Glomerular endothelial cell (primary cell): Measurements from ENCODE around the gene LIPC. TPM values are rescaled to one million over a fixed set of nuclear protein-coding genes. Genes with fewer than 3 reads are reported as not detected.

Experiments used
- DNase-seq: peaks from one replicate; pipeline ENCODE4 v3.0.0-alpha.2; 2011; ENCODE audit warnings: low read depth, low spot score; ENCODE audit errors: extremely low read depth
- total RNA-seq: library from RNA; depleted of rRNA; stranded (reverse); fragments of >200 nt; gene quantifications from 2 replicates; pipeline ENCODE4 v1.2.3, GENCODE V29; 2015

The LIPC gene
- total RNA-seq, 1 donor from 2014 or later = 0.12 TPM

DNA sequence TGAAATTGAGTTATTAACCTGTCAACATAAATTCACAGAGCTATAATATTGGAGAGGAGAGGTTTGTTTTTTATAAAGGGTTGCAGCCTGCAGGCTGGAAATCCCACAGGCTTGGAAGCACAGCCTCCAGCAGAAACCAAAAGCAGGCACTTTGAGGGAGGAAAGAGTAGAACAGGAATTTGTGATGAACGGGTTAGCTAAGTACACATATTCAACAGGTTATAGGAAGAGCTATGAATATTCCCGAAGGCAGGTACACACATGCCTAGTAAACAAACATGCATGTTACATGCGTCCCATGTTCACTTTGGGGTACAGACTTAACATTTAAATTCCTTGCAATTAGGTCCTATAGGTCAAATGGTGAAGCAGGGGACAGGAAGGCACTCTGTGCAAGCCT lies 25.9 kb upstream of the LIPC start:
- DNase-seq = no peak

DNA sequence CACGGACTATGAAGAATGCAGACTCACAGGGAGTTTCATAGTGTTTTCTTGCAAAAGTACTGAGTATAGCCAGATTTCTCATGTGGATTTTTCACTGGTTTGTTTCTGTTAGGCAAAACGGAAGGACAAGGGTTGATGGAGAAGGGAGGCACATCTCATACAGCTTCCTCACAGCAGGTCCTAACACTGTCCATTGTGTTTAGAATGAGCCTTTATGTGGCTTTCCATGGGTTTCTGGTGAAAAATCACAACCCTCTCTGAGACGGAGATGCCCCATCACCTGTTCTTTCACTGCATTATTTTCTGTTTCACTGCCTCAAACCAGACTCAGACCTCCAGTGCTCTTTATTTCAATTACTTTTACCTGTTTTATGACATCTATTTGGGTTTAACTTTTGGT lies 25.0 kb upstream of the LIPC start:
- DNase-seq = no peak

DNA sequence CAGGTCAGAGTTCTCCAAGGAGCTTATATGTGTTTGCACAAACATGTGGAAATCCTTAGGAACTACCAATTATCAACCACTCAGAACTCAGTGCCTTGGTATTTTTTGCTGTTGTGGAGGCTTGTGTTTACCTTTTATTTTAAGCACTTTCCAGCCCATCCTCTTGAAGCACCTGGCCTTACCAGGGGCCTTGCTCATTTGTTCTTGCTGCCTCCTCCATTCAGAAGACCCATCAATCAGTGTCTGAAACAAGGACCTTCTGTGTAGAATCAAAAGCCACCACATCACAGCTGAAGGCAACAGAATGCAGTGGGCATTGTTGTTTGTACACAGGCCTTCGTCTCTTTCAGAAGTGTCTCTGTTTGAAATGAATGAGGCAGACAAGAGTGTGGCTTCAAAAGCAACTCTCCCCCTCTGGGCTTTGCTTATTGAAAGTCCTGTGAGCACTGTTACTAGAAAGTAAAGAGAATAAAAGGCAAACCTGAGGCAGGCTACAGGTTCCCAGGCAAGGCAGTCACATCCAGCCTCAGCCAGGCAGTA lies 24.5 kb upstream of the LIPC start:
- DNase-seq = no peak

DNA sequence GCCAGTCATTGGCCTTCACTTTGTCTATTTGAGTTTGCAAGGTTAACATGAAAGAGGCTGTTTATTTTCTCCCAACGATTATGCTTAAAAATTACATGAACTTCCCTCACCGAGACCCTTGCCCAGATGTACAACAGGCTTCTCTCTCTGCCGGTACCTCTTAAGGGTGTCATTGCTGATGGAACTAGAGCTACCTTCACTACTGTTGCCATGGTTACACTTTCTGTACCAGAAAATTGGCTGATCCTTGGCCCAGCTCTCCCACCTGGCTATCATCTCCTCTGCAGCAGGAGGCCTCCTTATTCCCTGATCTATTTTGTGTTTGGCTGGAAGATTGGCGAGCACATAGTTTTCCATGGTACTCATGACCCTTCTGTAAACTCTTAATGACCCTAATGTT lies 24.0 kb upstream of the LIPC start:
- no peak for DNase-seq

DNA sequence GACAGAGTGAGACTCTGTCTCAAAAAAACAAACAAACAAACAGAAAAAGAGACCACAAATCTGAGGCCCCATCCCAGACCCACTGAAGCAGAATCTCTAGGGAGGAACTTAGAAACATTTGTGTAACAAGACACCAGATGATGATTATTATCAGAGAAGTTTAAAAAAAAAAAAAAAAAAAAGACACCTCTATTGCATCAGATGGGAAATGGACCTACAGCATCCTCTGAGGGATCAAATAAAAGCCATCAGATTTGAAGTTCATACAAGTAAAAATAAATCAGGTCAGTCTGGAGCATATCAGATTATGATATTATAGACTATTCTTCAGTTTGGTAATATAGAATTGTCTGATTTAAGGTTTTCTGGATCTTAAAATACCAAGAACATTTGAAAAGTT lies 21.9 kb upstream of the LIPC start:
- DNase-seq = no peak

DNA sequence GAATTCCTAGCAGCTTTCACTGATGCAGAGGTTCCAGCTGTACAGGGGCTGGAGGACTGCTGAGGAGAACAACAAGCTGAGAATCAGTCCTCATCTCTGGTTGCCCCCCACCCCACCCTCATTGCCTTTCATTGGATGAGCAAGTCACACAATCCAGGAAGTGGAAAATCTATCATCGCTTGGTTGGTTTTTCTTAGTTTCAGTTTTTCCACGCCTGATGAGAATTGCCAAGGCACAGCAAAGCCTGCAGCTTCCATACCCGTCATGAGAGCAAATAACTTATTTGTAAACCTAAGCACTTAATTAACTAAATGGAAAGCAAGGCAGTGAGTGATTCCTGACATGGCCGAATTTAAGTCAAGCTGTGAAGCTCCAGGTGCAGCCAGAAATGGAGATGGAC lies 21.4 kb upstream of the LIPC start:
- DNase-seq = no peak

DNA sequence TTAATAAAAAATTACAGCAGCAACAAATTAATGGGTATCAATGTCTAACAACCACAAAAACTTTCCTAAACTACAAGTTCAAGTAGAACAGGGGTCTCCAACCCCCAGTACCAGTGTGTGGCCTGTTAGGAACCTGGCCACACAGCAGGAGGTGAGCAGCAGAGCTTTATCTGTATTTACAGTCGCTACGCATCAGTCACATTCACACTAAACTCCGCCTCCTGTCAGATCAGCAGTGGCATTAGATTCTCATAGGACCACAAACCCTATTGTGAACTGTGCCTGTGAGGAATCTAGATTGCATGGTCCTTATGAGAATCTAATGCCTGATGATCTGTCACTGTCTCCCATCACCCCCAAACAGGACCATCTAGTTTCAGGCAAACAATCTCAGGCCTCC lies 18.5 kb upstream of the LIPC start:
- DNase-seq = no peak

DNA sequence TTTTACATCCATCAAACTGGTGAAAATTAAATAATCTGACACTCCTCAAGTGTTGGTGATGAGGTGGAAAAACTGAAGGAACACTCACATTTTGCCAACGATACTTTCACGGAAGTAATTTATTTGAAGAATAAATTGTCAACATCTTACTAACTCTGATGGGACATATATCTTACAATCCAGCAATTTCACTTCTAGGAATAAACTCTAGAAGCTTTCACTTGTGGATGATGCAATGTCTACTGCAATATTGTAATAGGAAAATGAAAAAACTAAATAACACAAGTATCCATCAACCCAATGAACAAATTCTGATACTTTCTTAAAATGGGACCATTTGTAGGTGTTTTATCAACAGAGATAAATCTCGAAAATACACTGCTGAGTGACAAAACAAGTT lies 16.2 kb upstream of the LIPC start:
- DNase-seq = no peak

DNA sequence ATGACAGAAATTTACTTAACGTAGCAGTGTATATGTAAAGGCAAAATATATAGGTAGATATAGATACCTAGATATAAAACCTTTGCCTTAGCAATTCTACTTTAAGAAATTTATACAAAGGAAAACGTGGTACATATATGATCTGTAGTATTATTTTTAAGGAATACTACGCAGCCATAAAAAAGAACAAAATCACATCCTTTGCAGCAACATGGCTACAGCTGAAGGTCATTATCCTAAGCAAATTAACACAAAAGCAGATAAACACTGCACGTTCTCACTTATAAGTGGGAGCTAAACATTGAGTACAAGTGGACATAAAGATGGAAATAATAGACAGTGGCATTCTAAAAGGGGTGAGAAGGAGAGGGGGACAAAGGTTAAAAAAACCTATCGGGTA lies 14.8 kb upstream of the LIPC start:
- no peak for DNase-seq

DNA sequence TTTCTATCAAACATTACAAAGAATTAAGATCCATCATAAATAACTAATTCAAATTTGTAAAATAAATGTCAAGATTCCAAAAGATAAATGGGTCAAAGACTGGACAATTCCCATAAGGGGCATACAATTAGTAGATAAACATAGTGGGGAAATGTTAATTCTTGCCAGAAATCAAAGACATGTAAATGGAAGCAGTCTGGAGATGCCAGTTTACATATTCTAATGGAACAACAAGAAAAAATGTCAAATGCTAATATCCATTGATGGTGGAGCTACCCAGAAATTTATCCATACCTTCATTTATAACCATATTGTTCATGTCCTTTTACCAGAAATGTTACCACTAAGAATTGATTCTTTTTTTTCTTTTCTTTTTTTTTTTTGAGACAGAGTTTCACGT lies 13.7 kb upstream of the LIPC start:
- DNase-seq = no peak

DNA sequence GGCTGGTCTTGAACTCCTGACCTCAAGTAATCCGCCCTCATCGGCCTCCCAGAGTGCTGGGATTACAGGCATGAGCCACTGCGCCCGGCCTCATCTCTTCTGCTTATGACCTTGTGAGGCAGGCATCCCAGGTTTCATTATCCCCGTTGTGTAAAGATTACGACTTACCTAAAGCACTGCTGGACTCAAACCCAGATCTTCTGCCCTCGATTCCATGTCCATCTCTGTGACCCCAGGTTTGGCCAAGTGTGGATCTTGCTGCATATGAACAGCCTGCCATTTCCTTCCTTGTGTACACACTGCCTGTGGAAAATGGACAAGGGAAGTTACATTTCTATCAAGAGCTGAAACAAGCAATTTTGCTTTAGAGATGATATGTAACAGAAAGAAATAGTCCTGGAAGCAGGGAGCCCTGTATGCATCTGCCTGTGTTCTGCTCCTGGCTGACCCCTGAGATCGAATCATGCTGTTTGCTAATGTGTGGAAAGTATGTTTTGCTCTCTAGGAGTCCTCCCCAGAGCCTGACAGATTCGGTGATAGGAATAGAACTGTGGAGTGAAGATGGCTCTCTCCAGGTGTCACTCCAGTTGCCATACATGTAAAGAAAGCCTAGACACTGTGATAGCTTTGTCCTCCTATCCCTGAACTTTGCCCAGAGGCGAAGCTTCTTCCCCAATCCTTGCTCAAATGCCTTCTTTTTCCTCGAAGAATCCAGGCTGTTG lies 11.8 kb upstream of the LIPC start:
- no peak for DNase-seq

DNA sequence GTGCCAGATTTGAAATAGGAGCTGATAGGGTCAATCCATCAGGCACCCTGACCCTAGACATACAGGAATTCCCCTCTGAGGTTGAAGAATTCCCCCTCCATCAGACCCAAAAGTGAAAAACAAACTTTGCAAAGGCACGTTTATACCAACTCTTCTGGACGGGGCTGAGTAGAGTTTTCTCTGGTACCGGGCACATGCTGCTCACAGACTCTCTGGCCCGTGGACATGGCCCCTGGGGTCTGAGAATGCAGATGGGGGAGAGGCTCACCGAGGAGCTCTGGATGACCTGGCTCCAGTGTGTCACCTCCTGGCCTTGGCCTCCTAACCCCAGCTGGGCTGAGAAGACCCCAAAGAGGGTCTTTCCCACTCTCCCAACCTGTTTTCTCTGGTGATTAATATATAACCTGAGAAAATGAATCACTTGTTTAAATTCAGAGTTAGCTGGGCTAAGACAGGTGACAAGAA lies 11.2 kb upstream of the LIPC start:
- no peak for DNase-seq

DNA sequence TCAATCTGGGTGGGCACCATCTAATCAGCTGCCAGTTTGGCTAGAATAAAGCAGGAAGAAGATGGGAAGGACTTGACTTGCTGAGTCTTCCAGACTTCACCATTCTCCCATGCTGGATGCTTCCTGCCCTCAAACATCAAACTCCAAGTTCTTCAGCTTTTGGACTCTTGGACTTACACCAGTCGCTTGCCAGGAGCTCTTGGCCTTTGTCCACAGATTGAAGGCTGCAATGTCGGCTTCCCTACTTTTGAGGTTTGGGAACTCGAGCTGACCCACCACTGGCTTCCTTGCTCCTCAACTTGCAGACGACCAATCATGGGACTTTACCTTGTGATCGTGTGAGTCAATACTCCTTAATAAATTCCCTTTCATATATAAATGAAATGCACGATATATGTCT lies 8.6 kb upstream of the LIPC start:
- DNase-seq = no peak

DNA sequence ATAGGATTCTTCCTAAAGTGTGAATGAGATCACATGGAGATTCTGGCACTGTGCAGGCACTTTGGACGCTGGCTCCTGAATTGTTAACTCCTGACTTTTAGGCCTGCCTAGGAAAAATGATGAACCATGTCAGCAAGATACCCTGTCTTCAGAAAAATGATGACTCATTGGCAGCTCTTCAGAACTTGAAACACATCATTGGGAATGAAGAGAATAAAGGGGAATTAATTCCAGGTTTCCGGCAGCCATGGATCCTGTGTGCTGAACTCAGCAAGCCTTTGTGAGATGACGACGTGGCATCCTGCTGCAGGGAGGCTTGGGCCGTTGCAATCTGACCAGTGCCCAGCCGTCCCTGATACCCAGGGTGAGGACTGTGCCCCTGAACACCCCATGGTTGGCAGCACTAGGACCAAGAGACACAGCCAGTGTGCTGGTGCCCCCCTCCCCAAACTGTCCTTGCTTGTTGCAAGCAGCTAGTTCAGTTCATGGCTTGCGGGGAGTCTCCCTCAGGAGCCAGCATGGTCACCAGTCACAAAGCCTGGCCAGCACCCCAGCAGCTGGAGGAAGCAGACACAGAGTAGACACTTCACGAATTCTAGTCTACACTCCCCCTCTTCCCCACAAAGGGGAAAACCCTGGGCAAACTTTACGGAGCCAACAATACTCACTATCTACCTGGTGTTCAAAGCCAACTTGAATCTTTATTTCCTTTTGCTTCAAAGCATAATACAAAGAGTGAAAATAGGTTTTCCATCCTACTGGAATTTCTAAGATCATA lies 7.8 kb upstream of the LIPC start:
- DNase-seq = no peak

DNA sequence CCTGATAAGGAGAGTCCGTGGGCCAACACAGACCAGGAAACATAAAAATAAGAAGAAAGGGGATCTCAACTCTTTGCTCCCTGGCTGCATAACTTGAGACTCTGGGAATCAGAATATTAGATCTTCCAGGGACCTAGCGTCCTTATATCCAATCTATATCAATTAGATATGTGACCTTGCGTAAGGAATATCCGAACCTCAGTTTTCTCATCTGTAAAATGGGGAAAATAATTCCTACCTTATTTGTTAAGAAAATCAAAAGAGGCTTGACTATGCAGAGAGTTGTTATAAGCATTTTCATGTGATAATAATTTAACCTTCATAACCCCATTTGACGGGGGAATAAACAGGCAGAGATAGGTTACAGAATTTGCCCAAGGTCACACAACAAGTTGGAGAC lies 7.1 kb upstream of the LIPC start:
- no peak for DNase-seq

DNA sequence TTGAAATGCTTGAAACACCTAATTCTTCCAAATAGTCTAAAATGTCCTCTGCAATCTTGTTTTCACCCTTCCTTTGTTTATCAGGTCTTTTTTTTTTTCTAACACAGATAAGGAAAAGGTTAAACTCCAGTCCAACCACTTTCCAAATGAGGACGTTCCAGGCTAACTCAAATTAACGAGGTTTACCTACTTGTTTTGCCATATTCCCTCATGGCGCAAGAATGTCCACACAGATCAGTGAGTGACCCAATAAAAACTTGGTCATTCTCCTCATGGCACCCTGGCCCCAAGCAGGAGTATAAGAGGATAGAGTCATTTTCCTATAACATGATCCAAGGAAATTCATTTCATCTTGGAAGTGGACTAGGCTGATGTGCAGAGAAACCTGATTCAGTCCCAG lies 6.6 kb upstream of the LIPC start:
- DNase-seq = no peak

DNA sequence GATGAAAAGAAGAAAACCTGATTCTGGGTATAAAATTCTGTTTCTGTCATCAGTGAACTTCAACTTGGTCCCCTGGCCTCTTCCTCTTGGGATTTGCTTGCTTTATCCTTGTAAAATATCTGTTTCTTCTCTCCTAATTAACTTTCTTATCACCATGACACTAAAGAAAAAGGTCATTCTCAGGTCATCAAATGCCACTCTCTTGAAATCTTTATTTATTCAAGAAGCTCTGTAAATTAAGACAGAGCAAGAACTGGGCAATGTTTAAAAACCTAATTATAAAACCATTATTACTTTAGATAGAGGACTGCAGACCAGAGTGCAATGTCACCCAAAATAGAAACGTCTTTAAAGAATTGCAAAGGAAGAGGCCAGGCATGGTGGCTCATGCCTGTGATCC lies 6.0 kb upstream of the LIPC start:
- no peak for DNase-seq

DNA sequence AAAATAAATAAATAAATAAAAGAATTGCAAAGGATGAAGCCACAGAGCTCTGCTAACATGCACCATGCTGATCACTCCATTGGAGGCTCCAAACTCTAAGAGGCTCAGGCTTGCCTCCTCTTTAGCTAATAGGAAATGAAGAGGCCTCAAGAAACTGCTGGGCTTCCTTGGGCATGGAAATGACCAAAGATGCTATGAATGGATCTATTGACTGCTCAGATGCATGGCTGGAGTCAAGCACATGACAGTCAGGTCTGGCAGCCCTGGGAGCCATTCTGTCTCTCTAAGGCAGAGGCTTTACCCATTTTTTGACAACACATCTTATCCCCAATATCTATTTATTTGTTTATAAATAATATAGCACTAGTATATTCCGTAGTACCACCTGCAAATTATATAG lies 5.3 kb upstream of the LIPC start:
- no peak for DNase-seq

DNA sequence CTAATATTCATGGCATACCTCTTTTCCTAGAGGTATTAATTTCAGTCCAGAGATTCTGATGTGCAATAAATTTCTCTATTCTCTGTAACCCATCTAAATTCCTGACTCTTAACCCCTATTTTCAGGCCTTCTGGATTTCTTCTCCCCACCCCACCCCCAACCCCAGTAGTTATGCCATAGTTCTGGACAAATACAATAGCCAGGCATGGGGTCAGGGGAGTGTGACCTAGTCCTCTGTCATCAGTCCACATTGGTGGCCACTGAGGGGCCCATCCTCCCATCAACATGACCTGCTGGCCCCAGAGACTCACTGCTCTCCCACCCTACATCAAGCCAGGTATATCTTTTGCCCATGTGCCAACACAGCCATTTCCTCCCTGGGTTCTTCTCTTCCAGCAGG lies 3.8 kb upstream of the LIPC start:
- DNase-seq = no peak

DNA sequence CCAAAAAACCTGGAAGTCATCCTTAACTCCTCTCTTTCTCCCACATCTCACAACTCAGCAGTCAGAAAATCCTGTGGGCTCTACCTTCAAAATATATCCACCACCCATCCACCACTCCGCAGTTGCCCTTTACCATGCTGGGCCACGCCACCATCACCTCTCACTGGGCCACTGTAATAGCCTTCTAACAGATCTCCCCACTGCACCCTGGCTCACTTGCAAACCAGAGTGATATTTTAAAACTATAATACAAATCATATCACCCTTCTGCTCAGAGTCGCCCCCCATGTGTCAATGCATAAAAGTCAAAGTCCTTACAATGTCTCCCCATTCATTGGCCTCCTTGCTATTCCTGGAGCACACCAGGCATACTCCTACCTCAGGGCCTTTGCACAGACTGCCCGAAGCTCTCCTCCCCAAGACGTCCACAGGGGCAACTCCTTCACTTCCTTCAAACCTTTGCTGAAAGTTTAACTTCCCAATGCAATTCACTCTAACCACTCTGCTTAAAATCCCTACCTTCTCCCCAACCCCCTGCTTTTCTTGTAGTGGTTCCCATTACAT lies 1.5 kb upstream of the LIPC start:
- DNase-seq = no peak

DNA sequence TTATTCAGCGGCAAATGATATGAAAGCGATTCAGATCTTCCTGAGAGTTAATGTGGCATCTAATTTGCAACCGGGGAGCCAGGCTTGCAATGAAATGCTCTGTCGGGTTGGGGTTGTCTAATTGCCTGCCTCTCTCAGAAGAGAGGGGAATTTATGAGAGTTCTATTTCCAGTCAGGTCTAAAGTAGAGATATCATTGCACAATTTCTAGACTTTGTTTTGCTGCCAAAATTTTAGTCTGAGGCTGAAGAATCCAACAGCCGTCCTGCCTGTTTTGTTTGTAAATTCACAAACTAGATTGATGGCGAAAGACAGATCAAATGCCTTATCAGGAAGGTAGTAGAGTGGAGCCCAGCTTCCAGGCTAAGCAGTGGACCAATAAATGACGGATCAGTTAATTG lies 610 bp downstream of the LIPC start:
- no peak for DNase-seq
